ENCODE measurements around the gene DNAJA3. TPM values are rescaled to one million over a fixed set of nuclear protein-coding genes. Genes with fewer than 3 reads are reported as not detected.

Gene DNAJA3
- total RNA-seq, 2 experiments from 2014 or later, result 17.2 to 18.8 TPM

DNA sequence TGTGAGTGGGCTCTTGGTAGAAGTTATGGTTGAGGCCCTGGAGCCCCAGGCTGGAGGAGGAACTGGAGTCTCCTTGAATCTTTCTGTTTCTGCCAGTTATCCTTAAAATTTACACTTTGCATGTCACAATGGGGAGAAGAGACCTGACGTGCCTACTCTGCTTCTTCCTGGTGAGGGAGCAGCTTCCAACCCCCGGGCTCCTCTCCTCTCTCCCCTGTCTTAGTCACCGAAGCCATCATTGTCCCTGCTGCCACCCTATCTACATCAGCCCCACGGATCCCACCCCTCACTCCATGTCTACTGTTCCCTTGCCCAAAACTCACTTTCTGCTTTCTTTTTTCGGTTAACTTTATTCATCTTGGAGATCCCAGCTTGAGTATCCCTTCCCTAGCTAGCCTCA, 17.6 kb downstream of the DNAJA3 start:
- Mint-ChIP-seq H3K4me3 (no peak overlapping the region), H3K27me3 (no peaks in the 10 kb centered on the region), H3K36me3 (ENCODE audit: low read depth) (peaks cover 89% of the 10 kb centered on the region), H3K4me1 (ENCODE audit: low read depth) (no peaks in the 10 kb centered on the region), H3K27ac (no peak overlapping the region), H3K9me3 (no peaks in the 10 kb centered on the region)
- DNase-seq (no peak), ATAC-seq (ENCODE audit: poor library complexity) (no peak)
- Histone ChIP-seq H3K4me1 (ENCODE audit: insufficient read depth, low read length) (no peaks in the 10 kb centered on the region), H3K27ac (ENCODE audit: low read depth in 1 of 2, low read length in 2 of 2) (no peak overlapping the region), H3K27me3 (ENCODE audit: control insufficient read depth in 1 of 2, insufficient read depth in 2 of 2, low read length in 2 of 2) (no peaks in the 10 kb centered on the region), H3K36me3 (ENCODE audit: insufficient read depth, low read length) (peaks cover 88% of the 10 kb centered on the region), H3K9me3 (ENCODE audit: control insufficient read depth in 1 of 2, insufficient read depth in 1 of 2, low read length in 2 of 2) (no peaks in the 10 kb centered on the region), H3K4me3 (ENCODE audit: low read length) (no peak overlapping the region)
- no peak for TF ChIP-seq CTCF (IDR thresholded peaks at IDR 0.05)
- ChIA-PET CTCF (no interaction called here), POLR2A (no interaction called here)
- intact Hi-C loops (cut with DNase I, micrococcal nuclease), result no loop called here

- CTCF ChIA-PET, result interaction anchor here (0.7 kb wide), 1 partner anchor 39 kb away, joined by 3 read pairs; no protein-coding TSS in a partner anchor
- peaks cover 88% of the 10 kb centered on the region for H3K36me3 ChIP-seq (ENCODE audit: insufficient read depth, low read length)
- ATAC-seq (ENCODE audit: poor library complexity) (no peak), DNase-seq (no peak)
- H3K4me3 ChIP-seq (ENCODE audit: low read length), result no peak overlapping the region
- H3K27ac ChIP-seq (ENCODE audit: low read depth in 1 of 2, low read length in 2 of 2), result no peak overlapping the region
- no peaks in the 10 kb centered on the region for H3K27me3 Mint-ChIP-seq
- no peak overlapping the region for H3K4me3 Mint-ChIP-seq
- no peak overlapping the region for H3K27ac Mint-ChIP-seq
- peaks cover 88% of the 10 kb centered on the region for H3K36me3 Mint-ChIP-seq (ENCODE audit: low read depth)
- H3K9me3 ChIP-seq (ENCODE audit: control insufficient read depth in 1 of 2, insufficient read depth in 1 of 2, low read length in 2 of 2), result no peaks in the 10 kb centered on the region
- intact Hi-C loops (cut with DNase I, micrococcal nuclease), result no loop called here
- no peaks in the 10 kb centered on the region for H3K4me1 ChIP-seq (ENCODE audit: insufficient read depth, low read length)
- H3K9me3 Mint-ChIP-seq, result no peaks in the 10 kb centered on the region
- POLR2A ChIA-PET, result no interaction called here
- TF ChIP-seq CTCF (IDR thresholded peaks at IDR 0.05), result no peak
- no peaks in the 10 kb centered on the region for H3K27me3 ChIP-seq (ENCODE audit: control insufficient read depth in 1 of 2, insufficient read depth in 2 of 2, low read length in 2 of 2)
- no peaks in the 10 kb centered on the region for H3K4me1 Mint-ChIP-seq (ENCODE audit: low read depth)
These were observed 18.3 kb downstream of the DNAJA3 start for GRCh38 chr16:4443986-4444385.

DNA sequence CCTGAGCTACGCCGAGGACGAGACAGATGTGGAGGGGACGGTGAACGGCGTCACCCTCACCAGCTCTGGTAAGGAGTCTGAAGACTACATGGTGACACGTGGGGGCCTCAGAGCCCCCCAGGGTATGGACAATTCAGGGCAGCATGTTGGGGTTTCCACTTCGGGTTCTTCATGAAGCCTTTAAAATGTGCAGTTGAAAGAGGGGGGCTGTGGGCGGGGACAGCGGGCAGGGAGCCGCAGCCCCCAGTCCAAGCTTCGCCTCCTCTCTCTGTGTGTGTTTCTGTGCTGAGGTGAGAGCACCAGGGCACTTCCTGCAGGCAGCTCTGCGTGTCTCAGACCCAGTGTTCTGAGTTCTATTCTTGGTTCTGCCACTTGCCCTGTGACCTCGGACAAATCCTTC, 24.8 kb downstream of the DNAJA3 start:
- H3K36me3 Mint-ChIP-seq (ENCODE audit: low read depth), result peaks cover 79% of the 10 kb centered on the region

More for the DNA sequence above, 24.8 kb downstream of the DNAJA3 start:
- Histone ChIP-seq H3K27ac (ENCODE audit: low read depth in 1 of 2, low read length in 2 of 2) (no peak overlapping the region), H3K9me3 (ENCODE audit: control insufficient read depth in 1 of 2, insufficient read depth in 1 of 2, low read length in 2 of 2) (no peaks in the 10 kb centered on the region), H3K36me3 (ENCODE audit: insufficient read depth, low read length) (peaks cover 82% of the 10 kb centered on the region), H3K4me3 (ENCODE audit: low read length) (no peak overlapping the region), H3K4me1 (ENCODE audit: insufficient read depth, low read length) (no peaks in the 10 kb centered on the region), H3K27me3 (ENCODE audit: control insufficient read depth in 1 of 2, insufficient read depth in 2 of 2, low read length in 2 of 2) (no peaks in the 10 kb centered on the region)
- Mint-ChIP-seq H3K9me3 (no peaks in the 10 kb centered on the region), H3K4me3 (no peak overlapping the region), H3K27me3 (no peaks in the 10 kb centered on the region), H3K4me1 (ENCODE audit: low read depth) (no peaks in the 10 kb centered on the region), H3K27ac (no peak overlapping the region)
- DNase-seq (no peak), ATAC-seq (ENCODE audit: poor library complexity) (no peak)
- TF ChIP-seq CTCF (IDR thresholded peaks at IDR 0.05), result no peak
- intact Hi-C loops (cut with DNase I, micrococcal nuclease), result no loop called here
- CTCF ChIA-PET, result no interaction called here
- POLR2A ChIA-PET, result interaction anchor here (0.7 to 1.2 kb wide), 3 partner anchors 17 to 54 kb away, joined by 3 to 4 read pairs (median 3); partner anchors contain the start of gene CORO7

Data from CD4-positive, alpha-beta T cell (primary cell).